H1 (cell line): ENCODE data around the gene RPL32.

Source experiments
- BRCA1 ChIP-seq: IDR thresholded peaks from 2 replicates; pipeline ENCODE4 v1.6.1; 2012; ENCODE audit warnings: low read depth, low read length, improper control_type of control experiment
- CEBPB ChIP-seq: IDR thresholded peaks from 2 replicates; pipeline ENCODE4 v1.6.1; 2012; ENCODE audit warnings: low read depth, low read length
- CTCF ChIP-seq, 3 experiments: IDR thresholded peaks; 1 replicate in 2 of 3; 2 replicates in 1 of 3; pipeline versions ENCODE4 v1.5.1 to v1.6.1; 2011; ENCODE audit warnings: low read length in 3 of 3, mild to moderate bottlenecking in 3 of 3, inconsistent platforms in 2 of 3, low read depth in 1 of 3, moderate library complexity in 1 of 3; ENCODE audit not compliant: insufficient read depth in 1 of 3; ENCODE audit errors: control extremely low read depth in 1 of 3
- EP300 ChIP-seq, 2 experiments: IDR thresholded peaks; 1 replicate in 1 of 2; 2 replicates in 1 of 2; pipeline ENCODE4 v1.6.1; 2011 to 2012; ENCODE audit warnings: low read depth in 2 of 2, low read length in 2 of 2, mild to moderate bottlenecking in 2 of 2, borderline replicate concordance in 1 of 2, inconsistent platforms in 1 of 2, moderate library complexity in 1 of 2
- EZH2 ChIP-seq: fragments of 200-600 bp; sonication (generic); IDR thresholded peaks from 2 replicates; pipeline ENCODE4 v1.7.1; 2012; ENCODE audit warnings: low read depth, mild to moderate bottlenecking, moderate library complexity, low read length, inconsistent platforms; ENCODE audit not compliant: severe bottlenecking
- MAFK ChIP-seq: IDR thresholded peaks from 2 replicates; pipeline ENCODE4 v1.6.1; 2012; ENCODE audit warnings: low read depth, mild to moderate bottlenecking, improper control_type of control experiment, low read length
- POLR2A ChIP-seq, 2 experiments: IDR thresholded peaks; 1 replicate in 1 of 2; 2 replicates in 1 of 2; pipeline ENCODE4 v1.6.1; 2011; ENCODE audit warnings: low read depth in 2 of 2, low read length in 2 of 2, mild to moderate bottlenecking in 2 of 2; ENCODE audit errors: control extremely low read depth in 1 of 2
- POLR2AphosphoS5 ChIP-seq: IDR thresholded peaks from 2 replicates; pipeline ENCODE4 v1.6.1; 2011; ENCODE audit warnings: low read depth, low read length
- RAD21 ChIP-seq, 2 experiments: IDR thresholded peaks in 1 of 2; conservative IDR thresholded peaks in 1 of 2; 2 replicates each; pipeline ENCODE4 v1.6.1; 2011; ENCODE audit warnings: low read depth in 2 of 2, low read length in 2 of 2, improper control_type of control experiment in 1 of 2, inconsistent platforms in 1 of 2, mild to moderate bottlenecking in 1 of 2, moderate library complexity in 1 of 2
- RFX5 ChIP-seq: IDR thresholded peaks from 2 replicates; pipeline ENCODE4 v1.6.1; 2011; ENCODE audit warnings: low read depth, low read length, improper control_type of control experiment, borderline replicate concordance
- SP1 ChIP-seq: IDR thresholded peaks from 2 replicates; pipeline ENCODE4 v1.6.1; 2011; ENCODE audit warnings: low read depth, low read length
- SP2 ChIP-seq: IDR thresholded peaks from 2 replicates; pipeline ENCODE4 v1.6.1; 2012; ENCODE audit warnings: mild to moderate bottlenecking, low read length, inconsistent platforms
- TCF12 ChIP-seq: IDR thresholded peaks from 2 replicates; pipeline ENCODE4 v1.6.1; 2011; ENCODE audit warnings: low read depth, mild to moderate bottlenecking, low read length
- TEAD4 ChIP-seq: IDR thresholded peaks from 2 replicates; pipeline ENCODE4 v1.6.1; 2012; ENCODE audit warnings: low read depth, low read length, inconsistent platforms, mixed read lengths

DNA sequence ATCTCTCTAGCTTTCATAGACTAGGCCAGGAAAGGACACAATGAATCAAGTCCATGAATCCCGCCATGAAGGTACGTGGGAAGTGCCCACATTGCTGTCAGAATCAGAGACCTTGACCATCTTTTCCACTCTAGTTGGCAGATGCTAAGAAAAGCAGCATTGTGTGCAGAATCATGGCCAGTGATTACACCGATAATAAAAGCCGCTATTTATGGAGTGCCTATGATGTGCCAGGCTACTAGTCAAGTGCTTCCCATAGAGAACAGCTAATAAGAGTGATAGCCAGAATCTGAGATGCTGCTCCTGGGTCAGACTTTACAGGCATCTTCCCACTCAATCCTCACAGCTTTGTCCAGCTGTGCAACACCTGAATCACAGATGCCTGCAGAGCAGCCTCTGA lies 13.2 kb upstream of the RPL32 start:
- TF ChIP-seq TCF12: no peak
- no peak for TF ChIP-seq BRCA1
- TF ChIP-seq CTCF (IDR thresholded peaks at IDR 0.05; ENCODE audit: control extremely low read depth in 1 of 3, insufficient read depth in 1 of 3, low read depth in 1 of 3, low read length in 3 of 3): no peak
- TF ChIP-seq POLR2A (IDR thresholded peaks at IDR 0.05; ENCODE audit: control extremely low read depth in 1 of 2, low read depth in 2 of 2, low read length in 2 of 2): no peak
- no peak for TF ChIP-seq EP300 (IDR thresholded peaks at IDR 0.05; ENCODE audit: borderline replicate concordance in 1 of 2, low read depth in 2 of 2, low read length in 2 of 2)
- TF ChIP-seq MAFK: no peak
- TF ChIP-seq RFX5: no peak
- no peak for TF ChIP-seq RAD21 (IDR thresholded peaks at IDR 0.05 in 1 of 2, conservative IDR thresholded peaks at IDR 0.05 in 1 of 2; ENCODE audit: low read depth in 2 of 2, low read length in 2 of 2)
- no peak for TF ChIP-seq SP2
- no peak for TF ChIP-seq SP1
- TF ChIP-seq CEBPB: no peak
- no peak for TF ChIP-seq POLR2AphosphoS5
- TF ChIP-seq TEAD4: no peak
- no peak for TF ChIP-seq EZH2
